GM12872 (cell line): ENCODE measurements around the gene DPP9.

Experiments used
- TF ChIP-seq, protein P1 (sequence below): IDR thresholded peaks from 3 replicates; pipeline ENCODE4 v1.5.1; 2011; ENCODE audit warnings: low read depth, mild to moderate bottlenecking, low read length, moderate library complexity; ENCODE audit not compliant: insufficient read depth

Gene DPP9

DNA sequence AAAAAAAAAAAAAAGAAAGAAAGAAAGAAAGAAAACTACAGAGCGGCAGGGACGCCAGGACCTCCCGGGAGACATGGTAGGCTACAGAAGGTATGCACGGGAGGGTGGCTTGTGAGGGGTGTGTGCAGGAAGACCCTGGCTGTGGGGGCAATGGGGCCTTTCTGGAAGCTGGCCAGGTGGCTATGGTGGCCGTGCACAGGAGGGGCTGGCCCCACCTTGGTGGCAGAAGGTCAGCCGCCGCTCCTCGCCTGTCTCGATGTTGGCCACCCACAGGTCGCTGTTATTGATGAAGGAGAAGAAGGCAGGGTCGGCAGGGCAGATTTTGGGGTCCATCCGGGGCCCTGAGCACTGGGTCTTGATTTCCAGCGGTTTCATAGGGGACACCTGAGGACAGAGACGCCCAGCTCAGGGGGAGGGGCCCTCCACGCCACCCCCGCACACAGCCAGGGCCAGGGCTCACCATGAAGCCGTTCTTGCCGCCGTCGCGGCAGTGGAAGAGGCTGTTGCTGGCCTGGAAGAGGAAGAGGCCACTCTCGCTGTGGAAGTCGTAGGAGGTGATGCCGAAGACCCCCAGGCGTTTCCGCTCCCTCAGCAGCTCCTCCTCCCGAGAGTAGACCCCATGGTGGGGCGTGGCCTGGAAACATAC is 19.8 kb downstream of the DPP9 start:
- TF ChIP-seq, protein P1, sequence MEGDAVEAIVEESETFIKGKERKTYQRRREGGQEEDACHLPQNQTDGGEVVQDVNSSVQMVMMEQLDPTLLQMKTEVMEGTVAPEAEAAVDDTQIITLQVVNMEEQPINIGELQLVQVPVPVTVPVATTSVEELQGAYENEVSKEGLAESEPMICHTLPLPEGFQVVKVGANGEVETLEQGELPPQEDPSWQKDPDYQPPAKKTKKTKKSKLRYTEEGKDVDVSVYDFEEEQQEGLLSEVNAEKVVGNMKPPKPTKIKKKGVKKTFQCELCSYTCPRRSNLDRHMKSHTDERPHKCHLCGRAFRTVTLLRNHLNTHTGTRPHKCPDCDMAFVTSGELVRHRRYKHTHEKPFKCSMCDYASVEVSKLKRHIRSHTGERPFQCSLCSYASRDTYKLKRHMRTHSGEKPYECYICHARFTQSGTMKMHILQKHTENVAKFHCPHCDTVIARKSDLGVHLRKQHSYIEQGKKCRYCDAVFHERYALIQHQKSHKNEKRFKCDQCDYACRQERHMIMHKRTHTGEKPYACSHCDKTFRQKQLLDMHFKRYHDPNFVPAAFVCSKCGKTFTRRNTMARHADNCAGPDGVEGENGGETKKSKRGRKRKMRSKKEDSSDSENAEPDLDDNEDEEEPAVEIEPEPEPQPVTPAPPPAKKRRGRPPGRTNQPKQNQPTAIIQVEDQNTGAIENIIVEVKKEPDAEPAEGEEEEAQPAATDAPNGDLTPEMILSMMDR: no peak

DNA sequence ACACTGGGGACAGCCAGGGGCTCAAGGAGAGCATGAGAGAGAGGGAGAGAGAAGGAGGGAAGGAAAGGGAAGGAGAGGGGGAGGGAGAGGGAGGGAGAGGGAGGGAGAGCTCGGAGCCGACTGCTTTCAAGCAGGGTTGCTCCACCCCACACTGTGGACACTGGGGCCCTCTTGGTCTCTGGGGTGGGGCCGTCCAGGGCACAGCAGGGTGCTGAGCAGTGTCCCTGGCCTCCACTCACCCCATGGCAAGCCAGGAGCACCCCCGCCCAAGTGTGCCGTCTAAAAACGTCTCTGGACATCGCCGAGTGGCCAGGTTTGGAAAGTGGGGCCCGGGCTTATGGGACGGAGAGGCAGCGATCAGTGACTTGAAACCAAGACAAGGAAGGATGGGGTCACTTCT is 20.9 kb downstream of the DPP9 start:
- TF ChIP-seq, protein P1: no peak

DNA sequence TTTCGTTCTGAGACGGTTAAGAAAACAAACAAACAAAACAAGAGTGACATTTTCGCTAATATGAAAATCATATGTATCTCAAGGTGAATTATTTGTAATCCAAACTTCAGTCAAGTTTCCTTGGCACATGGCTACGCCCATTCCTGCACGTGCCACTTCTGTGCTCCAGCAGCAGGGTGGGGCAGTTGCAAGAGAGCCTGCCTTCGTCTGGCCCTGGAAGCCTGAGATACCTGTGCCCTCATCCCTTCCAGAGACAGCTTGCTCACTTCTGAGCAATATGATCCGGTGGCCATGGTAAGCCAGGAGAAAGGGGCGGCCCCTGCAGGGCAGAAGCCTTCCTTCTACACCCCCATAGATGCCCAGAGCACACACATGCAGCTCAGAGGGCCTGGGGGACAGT is 22.1 kb downstream of the DPP9 start:
- TF ChIP-seq, protein P1: no peak

DNA sequence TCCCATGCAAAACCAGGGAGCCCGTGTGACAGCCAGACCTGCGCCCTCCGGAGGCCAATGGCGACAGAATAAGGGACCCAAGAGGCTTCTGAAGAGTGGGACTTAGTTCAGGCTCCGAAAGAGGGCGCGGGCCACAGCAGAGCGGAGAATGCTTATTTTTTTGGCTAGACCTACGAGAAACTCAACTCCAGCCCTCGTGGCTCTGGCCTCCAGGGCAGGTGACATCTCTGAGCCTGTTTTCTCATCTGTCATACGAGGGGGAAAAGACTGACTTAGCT is 23.0 kb downstream of the DPP9 start:
- TF ChIP-seq, protein P1: no peak

DNA sequence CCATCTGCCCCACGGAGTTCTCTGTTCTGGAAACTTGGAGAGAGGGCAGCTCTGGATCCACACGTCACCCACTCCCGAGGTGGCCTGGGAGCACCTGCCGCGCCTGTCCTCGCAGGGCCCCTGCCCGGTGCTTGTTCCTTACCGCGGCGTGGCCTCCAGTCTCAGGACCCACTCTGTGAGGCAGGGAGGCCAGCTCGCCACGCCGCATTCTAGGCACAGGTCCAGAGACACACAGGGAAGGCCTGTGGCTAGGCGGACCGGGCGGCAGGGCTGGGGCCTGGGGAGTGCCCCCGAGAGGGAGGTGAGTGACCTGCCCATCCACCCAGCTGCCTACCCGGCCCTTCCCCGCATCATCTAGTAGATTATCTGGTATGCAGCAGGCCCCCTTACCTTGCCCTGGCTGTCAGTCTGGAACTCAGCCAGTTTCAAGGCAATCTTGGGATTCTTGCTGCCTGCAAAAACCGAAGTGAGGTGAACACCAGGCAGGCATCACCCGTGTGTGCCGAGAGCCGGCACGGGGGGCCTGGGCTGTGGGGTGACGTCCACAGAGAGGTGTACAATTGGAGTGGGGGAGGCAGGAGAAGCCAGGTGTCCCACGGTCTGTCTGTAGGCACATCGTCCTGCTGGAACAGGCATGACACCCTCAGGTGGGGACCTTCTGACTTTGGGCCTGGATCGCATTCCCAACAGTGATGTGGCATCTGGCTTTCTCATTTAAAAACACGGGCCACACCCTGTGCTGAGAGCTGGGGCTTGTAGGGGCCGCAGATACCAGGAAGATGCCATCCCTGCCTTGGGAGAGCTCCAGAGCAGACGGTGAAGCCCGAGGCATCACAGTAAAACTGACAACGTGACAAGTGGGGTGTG is 23.6 kb downstream of the DPP9 start:
- TF ChIP-seq, protein P1: no peak

DNA sequence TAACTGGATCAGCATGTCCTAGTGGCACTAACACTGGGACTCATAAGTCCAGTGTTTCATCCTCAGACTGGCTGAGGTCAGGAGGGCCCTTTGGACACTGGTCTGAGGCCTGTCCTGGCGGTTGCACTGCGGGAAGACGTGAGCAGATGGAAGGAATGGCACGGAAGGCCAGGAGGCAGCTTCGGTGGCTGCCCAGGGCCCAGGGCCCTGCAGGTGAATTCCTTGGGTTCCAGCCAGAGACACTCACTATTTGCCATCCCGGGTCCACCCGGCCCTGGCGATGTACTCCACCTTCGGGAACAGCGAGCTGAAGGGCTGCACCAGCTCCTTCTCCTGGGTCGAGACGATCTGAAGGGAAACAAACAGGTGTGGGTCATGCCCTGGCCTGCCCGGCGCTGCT is 26.3 kb downstream of the DPP9 start:
- TF ChIP-seq, protein P1: no peak

DNA sequence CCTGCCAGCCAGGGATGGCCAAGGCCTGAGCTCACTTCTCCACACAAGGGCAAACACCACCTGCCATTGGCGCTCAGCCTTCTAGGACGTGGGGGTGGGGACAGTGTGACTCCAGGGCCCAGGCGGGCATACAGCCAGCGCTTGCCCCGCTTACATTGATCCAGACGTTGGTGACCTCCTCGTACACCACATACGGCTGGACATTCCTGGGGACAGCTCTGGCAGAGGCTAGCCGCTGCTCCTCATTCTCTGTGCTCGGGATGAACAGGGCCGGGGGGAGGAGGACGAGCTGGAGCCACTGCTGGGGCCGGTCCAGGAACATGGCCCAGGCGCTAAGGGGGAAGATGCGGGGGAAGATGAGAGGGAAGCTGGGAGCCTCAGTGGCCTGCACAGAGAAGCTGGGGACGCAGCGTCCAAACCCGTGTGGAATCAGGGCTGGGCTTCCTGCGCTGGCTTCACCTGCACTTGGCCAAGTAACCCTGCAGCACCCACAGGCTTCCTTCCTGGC is 28.4 kb downstream of the DPP9 start:
- TF ChIP-seq, protein P1: no peak
